Activated naive CD4-positive, alpha-beta T cell treated with anti-CD3 and anti-CD28 coated beads, Interleukin-2, amount 10 ng/mL, durations not matched to agents 7 days and 5 days (primary cell): ENCODE measurements around the gene CEP112.

ENCODE experiments used
- CTCF ChIA-PET: fragments of 350-600 bp; sonication (Branson Sonifier 250); formaldehyde crosslinking; loops from one replicate; lab custom pipeline; 2021; ENCODE audit warnings: antibody characterized with exemption; lab: Charles Lee
- DNase-seq: peaks from one replicate; pipeline ENCODE4 v3.0.0-alpha.2; 2020
- H3K27ac Mint-ChIP-seq: one replicate; pipeline ENCODE4 v1.8.0; 2021; ENCODE audit warnings: mild to moderate bottlenecking, moderate library complexity, mixed read lengths
- H3K27me3 Mint-ChIP-seq: one replicate; pipeline ENCODE4 v1.8.0; 2021; ENCODE audit warnings: mild to moderate bottlenecking, mixed read lengths
- H3K36me3 Mint-ChIP-seq: one replicate; pipeline ENCODE4 v1.8.0; 2021; ENCODE audit warnings: mixed read lengths
- H3K4me1 Mint-ChIP-seq: one replicate; pipeline ENCODE4 v1.8.0; 2021; ENCODE audit warnings: mixed read lengths
- H3K4me3 Mint-ChIP-seq: one replicate; pipeline ENCODE4 v1.8.0; 2021; ENCODE audit warnings: mild to moderate bottlenecking, moderate library complexity, mixed read lengths
- H3K9me3 Mint-ChIP-seq: one replicate; pipeline ENCODE4 v1.8.0; 2021; ENCODE audit warnings: mixed read lengths

CEP112 gene

GRCh38 chr17:65617496-65617895 lies 574.4 kb downstream of the CEP112 start:
- H3K36me3 Mint-ChIP-seq: no peaks in the 10 kb centered on the region
- no peaks in the 10 kb centered on the region for H3K4me1 Mint-ChIP-seq
- no peak for DNase-seq
- no peak overlapping the region for H3K27ac Mint-ChIP-seq
- no peaks in the 10 kb centered on the region for H3K27me3 Mint-ChIP-seq
- H3K9me3 Mint-ChIP-seq: no peaks in the 10 kb centered on the region
- CTCF ChIA-PET: no interaction called here
- H3K4me3 Mint-ChIP-seq: no peak overlapping the region

GRCh38 chr17:65609749-65610148 lies 582.2 kb downstream of the CEP112 start:
- DNase-seq: no peak
- no peak overlapping the region for H3K4me3 Mint-ChIP-seq
- no peak overlapping the region for H3K27ac Mint-ChIP-seq
- no peaks in the 10 kb centered on the region for H3K36me3 Mint-ChIP-seq
- H3K27me3 Mint-ChIP-seq: peaks cover 4% of the 10 kb centered on the region
- no peaks in the 10 kb centered on the region for H3K4me1 Mint-ChIP-seq
- CTCF ChIA-PET: no interaction called here
- no peaks in the 10 kb centered on the region for H3K9me3 Mint-ChIP-seq

GRCh38 chr17:65609286-65609685 lies 582.6 kb downstream of the CEP112 start:
- Mint-ChIP-seq H3K4me3 (no peak overlapping the region), H3K27ac (no peak overlapping the region), H3K4me1 (no peaks in the 10 kb centered on the region), H3K36me3 (no peaks in the 10 kb centered on the region), H3K9me3 (no peaks in the 10 kb centered on the region), H3K27me3 (peaks cover 4% of the 10 kb centered on the region)
- no peak for DNase-seq
- CTCF ChIA-PET: interaction anchor here (0.6 kb wide), 1 partner anchor 1206 kb away, joined by 3 read pairs; no protein-coding TSS in a partner anchor

- Mint-ChIP-seq H3K27ac (no peak overlapping the region), H3K27me3 (peaks cover 4% of the 10 kb centered on the region), H3K4me1 (peaks cover 6% of the 10 kb centered on the region), H3K9me3 (no peaks in the 10 kb centered on the region), H3K4me3 (no peak overlapping the region), H3K36me3 (no peaks in the 10 kb centered on the region)
- CTCF ChIA-PET: no interaction called here
- no peak for DNase-seq
These were observed 587.9 kb downstream of the CEP112 start for GRCh38 chr17:65604070-65604469.

- Mint-ChIP-seq H3K4me3 (no peak overlapping the region), H3K9me3 (no peaks in the 10 kb centered on the region), H3K4me1 (peaks cover 6% of the 10 kb centered on the region), H3K36me3 (no peaks in the 10 kb centered on the region), H3K27me3 (peaks cover 4% of the 10 kb centered on the region), H3K27ac (no peak overlapping the region)
- CTCF ChIA-PET: no interaction called here
- DNase-seq: no peak
These were observed 590.1 kb downstream of the CEP112 start for GRCh38 chr17:65601881-65602280.

- no peak overlapping the region for H3K27ac Mint-ChIP-seq
- no peaks in the 10 kb centered on the region for H3K9me3 Mint-ChIP-seq
- CTCF ChIA-PET: no interaction called here
- no peak for DNase-seq
- H3K36me3 Mint-ChIP-seq: no peaks in the 10 kb centered on the region
- H3K27me3 Mint-ChIP-seq: peaks cover 4% of the 10 kb centered on the region
- H3K4me1 Mint-ChIP-seq: peaks cover 6% of the 10 kb centered on the region
- H3K4me3 Mint-ChIP-seq: no peak overlapping the region
These were observed 590.8 kb downstream of the CEP112 start for GRCh38 chr17:65601145-65601544.

GRCh38 chr17:65600518-65600917 lies 591.4 kb downstream of the CEP112 start:
- no peak for DNase-seq
- peaks cover 6% of the 10 kb centered on the region for H3K4me1 Mint-ChIP-seq
- CTCF ChIA-PET: no interaction called here
- H3K27ac Mint-ChIP-seq: no peak overlapping the region
- peaks cover 4% of the 10 kb centered on the region for H3K27me3 Mint-ChIP-seq
- H3K36me3 Mint-ChIP-seq: no peaks in the 10 kb centered on the region
- H3K9me3 Mint-ChIP-seq: no peaks in the 10 kb centered on the region
- no peak overlapping the region for H3K4me3 Mint-ChIP-seq

- Mint-ChIP-seq H3K4me3 (no peak overlapping the region), H3K27me3 (peaks cover 4% of the 10 kb centered on the region), H3K9me3 (no peaks in the 10 kb centered on the region), H3K36me3 (no peaks in the 10 kb centered on the region), H3K4me1 (peaks cover 14% of the 10 kb centered on the region), H3K27ac (no peak overlapping the region)
- DNase-seq: no peak
- CTCF ChIA-PET: no interaction called here
These were observed 592.3 kb downstream of the CEP112 start for GRCh38 chr17:65599650-65600049.

- CTCF ChIA-PET: no interaction called here
- Mint-ChIP-seq H3K9me3 (no peaks in the 10 kb centered on the region), H3K4me1 (peaks cover 23% of the 10 kb centered on the region)
These were observed 593.2 kb downstream of the CEP112 start for GRCh38 chr17:65598746-65599145.

GRCh38 chr17:65595071-65595656 lies 596.8 kb downstream of the CEP112 start:
- Mint-ChIP-seq H3K27ac (no peak overlapping the region), H3K4me1 (peaks cover 29% of the 10 kb centered on the region), H3K4me3 (no peak overlapping the region), H3K36me3 (no peaks in the 10 kb centered on the region), H3K9me3 (no peaks in the 10 kb centered on the region), H3K27me3 (peaks cover 32% of the 10 kb centered on the region)
- no peak for DNase-seq
- CTCF ChIA-PET: no interaction called here

More at GRCh38 chr17:65598746-65599145, 593.2 kb downstream of the CEP112 start:
- Mint-ChIP-seq H3K27me3 (peaks cover 13% of the 10 kb centered on the region), H3K27ac (no peak overlapping the region), H3K4me3 (no peak overlapping the region), H3K36me3 (no peaks in the 10 kb centered on the region)
- no peak for DNase-seq

- H3K9me3 Mint-ChIP-seq: no peaks in the 10 kb centered on the region
- CTCF ChIA-PET: no interaction called here
- H3K36me3 Mint-ChIP-seq: no peaks in the 10 kb centered on the region
- H3K4me1 Mint-ChIP-seq: peaks cover 29% of the 10 kb centered on the region
- DNase-seq: no peak
- peak overlapping the region; percentile 63 for H3K4me3 Mint-ChIP-seq
- H3K27ac Mint-ChIP-seq: peak overlapping the region; percentile 4
- peaks cover 28% of the 10 kb centered on the region for H3K27me3 Mint-ChIP-seq
These were observed 597.8 kb downstream of the CEP112 start for GRCh38 chr17:65593855-65594845.

- H3K27ac Mint-ChIP-seq: no peak overlapping the region
These were observed 598.7 kb downstream of the CEP112 start for GRCh38 chr17:65593092-65593854.

GRCh38 chr17:65592125-65592965 lies 599.6 kb downstream of the CEP112 start:
- H3K27ac Mint-ChIP-seq: no peak overlapping the region
- no peaks in the 10 kb centered on the region for H3K9me3 Mint-ChIP-seq
- CTCF ChIA-PET: no interaction called here
- no peak for DNase-seq
- H3K27me3 Mint-ChIP-seq: peaks cover 28% of the 10 kb centered on the region
- H3K36me3 Mint-ChIP-seq: no peaks in the 10 kb centered on the region
- H3K4me3 Mint-ChIP-seq: no peak overlapping the region
- H3K4me1 Mint-ChIP-seq: peaks cover 35% of the 10 kb centered on the region

More at GRCh38 chr17:65593092-65593854, 598.7 kb downstream of the CEP112 start:
- no peaks in the 10 kb centered on the region for H3K9me3 Mint-ChIP-seq
- H3K36me3 Mint-ChIP-seq: no peaks in the 10 kb centered on the region
- no peak overlapping the region for H3K4me3 Mint-ChIP-seq
- H3K27me3 Mint-ChIP-seq: peaks cover 28% of the 10 kb centered on the region
- H3K4me1 Mint-ChIP-seq: peaks cover 30% of the 10 kb centered on the region
- CTCF ChIA-PET: no interaction called here
- DNase-seq: no peak
